Measurements from ENCODE around the gene PRKN. TPM values are rescaled to one million over a fixed set of nuclear protein-coding genes. Genes with fewer than 3 reads are reported as not detected.

Gene PRKN
- polyA plus RNA-seq, 1 donor from 2014 or later: 1.2 TPM

GRCh38 chr6:161772176-161772575 lies 955.4 kb downstream of the PRKN start:
- no peaks in the 10 kb centered on the region for H3K9me2 ChIP-seq (ENCODE audit: insufficient read depth, low read length)
- TF ChIP-seq MXI1 (conservative IDR thresholded peaks at IDR 0.05; ENCODE audit: poor library complexity, severe bottlenecking): no peak
- TF ChIP-seq EZH2 (IDR thresholded peaks at IDR 0.05; ENCODE audit: borderline replicate concordance, insufficient read depth, low read length, poor library complexity, severe bottlenecking): no peak
- no peak for TF ChIP-seq SMC3 (conservative IDR thresholded peaks at IDR 0.05; ENCODE audit: poor library complexity)
- no peak for TF ChIP-seq EP300 (conservative IDR thresholded peaks at IDR 0.05; ENCODE audit: poor library complexity, severe bottlenecking)
- no peak for TF ChIP-seq RAD21 (conservative IDR thresholded peaks at IDR 0.05)
- TF ChIP-seq POLR2AphosphoS5 (IDR thresholded peaks at IDR 0.05): no peak
- TF ChIP-seq CTCF (IDR thresholded peaks at IDR 0.05; ENCODE audit: poor library complexity, severe bottlenecking): no peak
- no peak for TF ChIP-seq TAF1 (IDR thresholded peaks at IDR 0.05; ENCODE audit: low read depth)
- TF ChIP-seq REST (IDR thresholded peaks at IDR 0.05; ENCODE audit: borderline replicate concordance): no peak

GRCh38 chr6:161761966-161762365 lies 965.6 kb downstream of the PRKN start:
- no peak overlapping the region for H3K9ac ChIP-seq (ENCODE audit: low read length)
- no peaks in the 10 kb centered on the region for H3K9me2 ChIP-seq (ENCODE audit: insufficient read depth, low read length)
- H3K4me2 ChIP-seq (ENCODE audit: low read length): no peak overlapping the region
- TF ChIP-seq POLR2AphosphoS5 (IDR thresholded peaks at IDR 0.05) (no peak), EP300 (conservative IDR thresholded peaks at IDR 0.05; ENCODE audit: poor library complexity, severe bottlenecking) (no peak), RAD21 (conservative IDR thresholded peaks at IDR 0.05) (no peak), EZH2 (IDR thresholded peaks at IDR 0.05; ENCODE audit: borderline replicate concordance, insufficient read depth, low read length, poor library complexity, severe bottlenecking) (no peak)
- no peaks in the 10 kb centered on the region for H3K9me3 ChIP-seq (ENCODE audit: low read length)
- H2AFZ ChIP-seq (ENCODE audit: low read depth, low read length): no peak overlapping the region
- no peaks in the 10 kb centered on the region for H3K27me3 ChIP-seq (ENCODE audit: insufficient read depth, low read depth, low read length)
- no peak overlapping the region for H3K4me3 ChIP-seq (ENCODE audit: low read length)
- H3F3A ChIP-seq (ENCODE audit: insufficient read depth, low read length, poor library complexity, severe bottlenecking): no peaks in the 10 kb centered on the region
- H4K20me1 ChIP-seq (ENCODE audit: insufficient read depth): no peaks in the 10 kb centered on the region
- no peak overlapping the region for H3K27ac ChIP-seq (ENCODE audit: low read length)
- no peaks in the 10 kb centered on the region for H3K36me3 ChIP-seq (ENCODE audit: insufficient read depth, low read length)
- no peaks in the 10 kb centered on the region for H3K79me2 ChIP-seq (replicated peaks; ENCODE audit: insufficient read depth, low read length)

More at GRCh38 chr6:161772176-161772575, 955.4 kb downstream of the PRKN start:
- H3K36me3 ChIP-seq (ENCODE audit: insufficient read depth, low read length): no peaks in the 10 kb centered on the region
- H3K9me3 ChIP-seq (ENCODE audit: low read length): no peaks in the 10 kb centered on the region
- H3F3A ChIP-seq (ENCODE audit: insufficient read depth, low read length, poor library complexity, severe bottlenecking): no peaks in the 10 kb centered on the region
- no peaks in the 10 kb centered on the region for H3K79me2 ChIP-seq (replicated peaks; ENCODE audit: insufficient read depth, low read length)
- H3K27me3 ChIP-seq (ENCODE audit: insufficient read depth, low read depth, low read length): no peaks in the 10 kb centered on the region
- H3K4me2 ChIP-seq (ENCODE audit: low read length): no peak overlapping the region
- H3K4me3 ChIP-seq (ENCODE audit: low read length): no peak overlapping the region
- H3K27ac ChIP-seq (ENCODE audit: low read length): no peak overlapping the region
- H2AFZ ChIP-seq (ENCODE audit: low read depth, low read length): no peak overlapping the region
- H4K20me1 ChIP-seq (ENCODE audit: insufficient read depth): no peaks in the 10 kb centered on the region
- no peak overlapping the region for H3K9ac ChIP-seq (ENCODE audit: low read length)

Measured in neural cell (in vitro differentiated cells).